Measurements from ENCODE around the gene PPM1L.

PPM1L gene

GRCh38 chr3:160827516-160827915 lies 71.5 kb downstream of the PPM1L start:
- TF ChIP-seq, protein P1, sequence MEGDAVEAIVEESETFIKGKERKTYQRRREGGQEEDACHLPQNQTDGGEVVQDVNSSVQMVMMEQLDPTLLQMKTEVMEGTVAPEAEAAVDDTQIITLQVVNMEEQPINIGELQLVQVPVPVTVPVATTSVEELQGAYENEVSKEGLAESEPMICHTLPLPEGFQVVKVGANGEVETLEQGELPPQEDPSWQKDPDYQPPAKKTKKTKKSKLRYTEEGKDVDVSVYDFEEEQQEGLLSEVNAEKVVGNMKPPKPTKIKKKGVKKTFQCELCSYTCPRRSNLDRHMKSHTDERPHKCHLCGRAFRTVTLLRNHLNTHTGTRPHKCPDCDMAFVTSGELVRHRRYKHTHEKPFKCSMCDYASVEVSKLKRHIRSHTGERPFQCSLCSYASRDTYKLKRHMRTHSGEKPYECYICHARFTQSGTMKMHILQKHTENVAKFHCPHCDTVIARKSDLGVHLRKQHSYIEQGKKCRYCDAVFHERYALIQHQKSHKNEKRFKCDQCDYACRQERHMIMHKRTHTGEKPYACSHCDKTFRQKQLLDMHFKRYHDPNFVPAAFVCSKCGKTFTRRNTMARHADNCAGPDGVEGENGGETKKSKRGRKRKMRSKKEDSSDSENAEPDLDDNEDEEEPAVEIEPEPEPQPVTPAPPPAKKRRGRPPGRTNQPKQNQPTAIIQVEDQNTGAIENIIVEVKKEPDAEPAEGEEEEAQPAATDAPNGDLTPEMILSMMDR (IDR thresholded peaks at IDR 0.05; ENCODE audit: low read depth, low read length), result no peak
- DNase-seq (ENCODE audit: extremely low read depth, low read depth), result no peak

DNA sequence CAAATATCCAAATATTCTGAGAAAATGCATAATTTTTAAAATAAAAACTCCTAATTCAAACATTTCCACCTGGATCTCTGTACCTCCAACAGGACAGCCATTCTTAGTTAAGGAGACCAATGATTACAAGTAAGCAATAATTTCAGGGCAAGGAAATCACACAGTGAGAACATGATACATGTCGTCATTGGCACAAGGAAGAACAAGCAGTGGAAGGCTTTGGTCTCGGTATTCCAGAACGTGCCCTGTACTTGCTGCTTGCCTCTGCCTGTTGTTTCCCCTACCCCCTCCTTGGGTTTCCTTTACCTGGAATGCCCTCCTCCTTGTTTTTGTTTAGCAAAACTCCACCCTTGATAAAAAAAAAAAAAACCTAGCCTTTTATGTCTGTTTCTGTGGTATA lies 72.8 kb downstream of the PPM1L start:
- TF ChIP-seq, protein P1 (IDR thresholded peaks at IDR 0.05; ENCODE audit: low read depth, low read length), result no peak
- DNase-seq (ENCODE audit: extremely low read depth, low read depth), result no peak

DNA sequence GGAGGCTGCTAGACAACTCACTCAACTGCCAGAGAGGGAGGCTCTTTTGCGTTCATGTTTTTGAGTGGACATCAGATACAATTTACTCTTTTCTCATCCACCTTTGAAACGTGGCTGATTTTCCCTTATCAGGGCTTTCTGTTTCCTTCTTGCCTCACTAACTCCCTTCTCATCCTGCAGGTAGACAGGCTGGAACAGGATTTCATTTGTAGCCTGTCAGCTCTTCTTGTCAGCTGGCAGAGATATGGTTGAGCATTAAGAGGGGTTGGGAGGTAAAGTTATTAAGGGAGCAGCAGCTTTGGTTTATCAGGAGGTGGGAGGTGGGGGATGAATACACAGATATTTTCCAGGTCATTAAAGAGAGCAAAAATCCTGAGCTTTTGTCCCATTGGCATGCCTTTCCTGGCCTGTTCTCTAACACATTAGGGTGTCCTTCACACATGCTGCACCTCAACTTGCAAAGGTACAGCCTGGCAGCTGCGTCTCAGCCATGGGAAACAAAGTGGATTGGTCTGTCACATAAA lies 73.5 kb downstream of the PPM1L start:
- DNase-seq (ENCODE audit: extremely low read depth, low read depth), result no peak
- TF ChIP-seq, protein P1 (IDR thresholded peaks at IDR 0.05; ENCODE audit: low read depth, low read length), result no peak

- TF ChIP-seq, protein P1 (IDR thresholded peaks at IDR 0.05; ENCODE audit: low read depth, low read length), result no peak
- no peak for DNase-seq (ENCODE audit: extremely low read depth, low read depth)
Measured at GRCh38 chr3:160830796-160831195, 74.8 kb downstream of the PPM1L start.

GRCh38 chr3:160831401-160831800 lies 75.4 kb downstream of the PPM1L start:
- no peak for DNase-seq (ENCODE audit: extremely low read depth, low read depth)
- TF ChIP-seq, protein P1 (IDR thresholded peaks at IDR 0.05; ENCODE audit: low read depth, low read length), result no peak

- TF ChIP-seq, protein P1 (IDR thresholded peaks at IDR 0.05; ENCODE audit: low read depth, low read length), result no peak
- no peak for DNase-seq (ENCODE audit: extremely low read depth, low read depth)
Measured at GRCh38 chr3:160837394-160837980, 81.5 kb downstream of the PPM1L start.

DNA sequence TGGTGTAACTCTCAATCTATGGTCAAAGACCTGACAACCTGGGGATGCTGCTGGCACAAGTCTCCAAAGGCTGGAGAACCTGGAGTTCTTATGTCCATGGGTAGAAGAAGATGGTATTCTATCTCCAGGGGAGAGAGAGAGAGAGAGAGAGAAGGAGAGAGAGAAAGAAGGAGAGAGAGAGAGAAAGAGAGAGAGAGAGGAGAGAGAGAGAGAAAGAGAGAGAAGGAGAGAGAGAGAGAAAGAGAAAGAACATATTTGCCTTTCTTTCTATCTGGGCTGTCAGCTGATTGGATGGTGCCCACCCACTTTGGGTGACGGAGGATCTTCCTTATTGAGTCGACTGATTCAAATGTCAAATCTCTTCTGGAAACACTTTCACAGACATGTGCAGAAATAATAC lies 84.6 kb downstream of the PPM1L start:
- TF ChIP-seq, protein P1 (IDR thresholded peaks at IDR 0.05; ENCODE audit: low read depth, low read length), result no peak
- DNase-seq (ENCODE audit: extremely low read depth, low read depth), result no peak

All from AG09319 (cell line).